Measurements from ENCODE around the gene CLK2.
A peak's percentile ranks its signal among the peaks of the same experiment; 100 is the strongest.
"Not testable (repeated sequence)": the region's sequence is repeated elsewhere in the genome, so short reads cannot be mapped to it uniquely, and the experiment has no call there.

Gene CLK2

DNA sequence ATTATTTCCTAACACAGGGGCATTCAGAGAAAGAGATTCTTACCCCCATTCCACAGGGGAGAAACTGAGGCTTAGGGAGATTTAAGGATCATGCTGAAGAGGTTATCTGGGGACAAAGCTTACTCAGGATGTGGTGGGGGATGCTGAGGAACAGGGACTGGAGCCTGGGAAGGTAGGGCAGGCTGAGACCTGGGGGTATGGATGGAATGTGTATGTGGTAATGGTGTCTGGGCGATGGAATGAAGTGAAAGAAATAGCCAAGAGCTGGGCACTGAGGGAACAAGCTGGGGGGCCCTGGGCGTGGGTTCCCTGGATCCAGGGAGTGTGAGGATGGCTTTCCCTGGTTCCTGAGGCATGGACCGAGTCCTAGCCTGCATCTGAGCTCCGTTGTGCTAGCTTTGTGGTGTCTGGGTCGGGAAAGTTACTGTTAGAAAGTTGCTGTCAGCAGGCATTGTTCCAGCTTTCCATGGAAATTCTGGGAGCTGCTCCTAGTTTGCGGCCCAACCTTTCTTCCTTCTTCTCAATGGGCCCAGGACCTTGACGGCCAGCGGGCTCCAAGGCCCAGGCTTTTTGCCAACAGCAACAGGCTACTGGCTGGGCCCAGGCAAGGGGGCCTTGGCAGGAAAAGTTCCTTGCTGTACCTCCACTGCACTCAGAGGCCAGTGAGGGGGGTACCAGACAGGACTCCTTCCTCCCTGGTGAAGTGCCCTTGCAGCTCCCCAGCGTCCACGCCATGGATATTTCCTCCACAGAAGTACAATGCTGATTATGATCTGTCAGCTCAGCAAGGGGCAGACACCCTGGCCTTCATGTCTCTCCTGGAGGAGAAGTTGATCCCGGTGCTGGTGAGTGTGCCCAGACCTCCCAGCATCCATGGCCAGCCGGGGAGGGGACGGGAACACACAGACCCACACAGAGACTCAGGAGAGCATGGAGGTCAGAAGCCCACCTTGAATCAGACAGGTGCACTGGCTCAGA, 41.0 kb downstream of the CLK2 start:
- Histone ChIP-seq H3K4me1 (ENCODE audit: control insufficient read depth, insufficient read depth, low read length) (peaks cover 15% of the 10 kb centered on the region), H3K36me3 (ENCODE audit: control insufficient read depth, insufficient read depth, low read length, severe bottlenecking) (peaks cover 14% of the 10 kb centered on the region), H3K9ac (ENCODE audit: low read length) (peak overlapping the region; percentile 42)
- H3K4me3 ChIP-seq (ENCODE audit: low read length); H3K27me3 ChIP-seq (replicated peaks; ENCODE audit: control insufficient read depth, insufficient read depth, low read length); H3K9me3 ChIP-seq (ENCODE audit: control insufficient read depth, low read length): not testable (repeated sequence)
- DNase-seq (ENCODE audit: low read depth), result peak; percentile 48

- H3K27me3 ChIP-seq (replicated peaks; ENCODE audit: control insufficient read depth, insufficient read depth, low read length); H3K36me3 ChIP-seq (ENCODE audit: control insufficient read depth, insufficient read depth, low read length, severe bottlenecking); H3K9me3 ChIP-seq (ENCODE audit: control insufficient read depth, low read length); DNase-seq (ENCODE audit: low read depth); H3K4me3 ChIP-seq (ENCODE audit: low read length): not testable (repeated sequence)
- peaks cover 22% of the 10 kb centered on the region for H3K4me1 ChIP-seq (ENCODE audit: control insufficient read depth, insufficient read depth, low read length)
- H3K9ac ChIP-seq (ENCODE audit: low read length), result peak overlapping the region; percentile 25
Measured at GRCh38 chr1:155231302-155231701, 42.0 kb downstream of the CLK2 start.

- Histone ChIP-seq H3K4me3 (ENCODE audit: low read length) (peak overlapping the region; percentile 92), H3K27me3 (replicated peaks; ENCODE audit: control insufficient read depth, insufficient read depth, low read length) (no peaks in the 10 kb centered on the region), H3K4me1 (ENCODE audit: control insufficient read depth, insufficient read depth, low read length) (peaks cover 48% of the 10 kb centered on the region), H3K36me3 (ENCODE audit: control insufficient read depth, insufficient read depth, low read length, severe bottlenecking) (no peaks in the 10 kb centered on the region), H3K9ac (ENCODE audit: low read length) (peak overlapping the region; percentile 95), H3K9me3 (ENCODE audit: control insufficient read depth, low read length) (no peaks in the 10 kb centered on the region)
- no peak for DNase-seq (ENCODE audit: low read depth)
Measured at GRCh38 chr1:155228096-155228427, 45.2 kb downstream of the CLK2 start.

GRCh38 chr1:155227261-155228095, 45.8 kb downstream of the CLK2 start:
- Histone ChIP-seq H3K9ac (ENCODE audit: low read length) (peak overlapping the region; percentile 95), H3K4me3 (ENCODE audit: low read length) (peak overlapping the region; percentile 92), H3K27me3 (replicated peaks; ENCODE audit: control insufficient read depth, insufficient read depth, low read length) (no peaks in the 10 kb centered on the region), H3K9me3 (ENCODE audit: control insufficient read depth, low read length) (no peaks in the 10 kb centered on the region), H3K36me3 (ENCODE audit: control insufficient read depth, insufficient read depth, low read length, severe bottlenecking) (no peaks in the 10 kb centered on the region), H3K4me1 (ENCODE audit: control insufficient read depth, insufficient read depth, low read length) (peaks cover 45% of the 10 kb centered on the region)
- DNase-seq (ENCODE audit: low read depth), result peak; percentile 100

GRCh38 chr1:155226910-155227260, 46.4 kb downstream of the CLK2 start:
- Histone ChIP-seq H3K9ac (ENCODE audit: low read length) (peak overlapping the region; percentile 95), H3K9me3 (ENCODE audit: control insufficient read depth, low read length) (no peaks in the 10 kb centered on the region), H3K4me1 (ENCODE audit: control insufficient read depth, insufficient read depth, low read length) (peaks cover 41% of the 10 kb centered on the region), H3K36me3 (ENCODE audit: control insufficient read depth, insufficient read depth, low read length, severe bottlenecking) (no peaks in the 10 kb centered on the region), H3K27me3 (replicated peaks; ENCODE audit: control insufficient read depth, insufficient read depth, low read length) (no peaks in the 10 kb centered on the region), H3K4me3 (ENCODE audit: low read length) (peak overlapping the region; percentile 92)
- peak; percentile 77 for DNase-seq (ENCODE audit: low read depth)

- H3K27me3 ChIP-seq (replicated peaks; ENCODE audit: control insufficient read depth, insufficient read depth, low read length), result no peaks in the 10 kb centered on the region
- H3K9me3 ChIP-seq (ENCODE audit: control insufficient read depth, low read length), result no peaks in the 10 kb centered on the region
- no peaks in the 10 kb centered on the region for H3K36me3 ChIP-seq (ENCODE audit: control insufficient read depth, insufficient read depth, low read length, severe bottlenecking)
- peak; percentile 86 for DNase-seq (ENCODE audit: low read depth)
- H3K9ac ChIP-seq (ENCODE audit: low read length), result peak overlapping the region; percentile 95
- H3K4me1 ChIP-seq (ENCODE audit: control insufficient read depth, insufficient read depth, low read length), result peaks cover 38% of the 10 kb centered on the region
- H3K4me3 ChIP-seq (ENCODE audit: low read length), result peak overlapping the region; percentile 92
Measured at GRCh38 chr1:155226188-155226909, 47.0 kb downstream of the CLK2 start.

GRCh38 chr1:155225404-155225759, 47.9 kb downstream of the CLK2 start:
- not testable (repeated sequence) for H3K27me3 ChIP-seq (replicated peaks; ENCODE audit: control insufficient read depth, insufficient read depth, low read length); H3K36me3 ChIP-seq (ENCODE audit: control insufficient read depth, insufficient read depth, low read length, severe bottlenecking); DNase-seq (ENCODE audit: low read depth); H3K9me3 ChIP-seq (ENCODE audit: control insufficient read depth, low read length)
- Histone ChIP-seq H3K9ac (ENCODE audit: low read length) (peak overlapping the region; percentile 95), H3K4me1 (ENCODE audit: control insufficient read depth, insufficient read depth, low read length) (peaks cover 38% of the 10 kb centered on the region), H3K4me3 (ENCODE audit: low read length) (peak overlapping the region; percentile 92)

GRCh38 chr1:155223047-155223446, 50.3 kb downstream of the CLK2 start:
- Histone ChIP-seq H3K27me3 (replicated peaks; ENCODE audit: control insufficient read depth, insufficient read depth, low read length) (no peaks in the 10 kb centered on the region), H3K9me3 (ENCODE audit: control insufficient read depth, low read length) (no peaks in the 10 kb centered on the region), H3K4me3 (ENCODE audit: low read length) (no peak overlapping the region), H3K36me3 (ENCODE audit: control insufficient read depth, insufficient read depth, low read length, severe bottlenecking) (no peaks in the 10 kb centered on the region), H3K9ac (ENCODE audit: low read length) (no peak overlapping the region), H3K4me1 (ENCODE audit: control insufficient read depth, insufficient read depth, low read length) (peaks cover 51% of the 10 kb centered on the region)
- DNase-seq (ENCODE audit: low read depth), result no peak

DNA sequence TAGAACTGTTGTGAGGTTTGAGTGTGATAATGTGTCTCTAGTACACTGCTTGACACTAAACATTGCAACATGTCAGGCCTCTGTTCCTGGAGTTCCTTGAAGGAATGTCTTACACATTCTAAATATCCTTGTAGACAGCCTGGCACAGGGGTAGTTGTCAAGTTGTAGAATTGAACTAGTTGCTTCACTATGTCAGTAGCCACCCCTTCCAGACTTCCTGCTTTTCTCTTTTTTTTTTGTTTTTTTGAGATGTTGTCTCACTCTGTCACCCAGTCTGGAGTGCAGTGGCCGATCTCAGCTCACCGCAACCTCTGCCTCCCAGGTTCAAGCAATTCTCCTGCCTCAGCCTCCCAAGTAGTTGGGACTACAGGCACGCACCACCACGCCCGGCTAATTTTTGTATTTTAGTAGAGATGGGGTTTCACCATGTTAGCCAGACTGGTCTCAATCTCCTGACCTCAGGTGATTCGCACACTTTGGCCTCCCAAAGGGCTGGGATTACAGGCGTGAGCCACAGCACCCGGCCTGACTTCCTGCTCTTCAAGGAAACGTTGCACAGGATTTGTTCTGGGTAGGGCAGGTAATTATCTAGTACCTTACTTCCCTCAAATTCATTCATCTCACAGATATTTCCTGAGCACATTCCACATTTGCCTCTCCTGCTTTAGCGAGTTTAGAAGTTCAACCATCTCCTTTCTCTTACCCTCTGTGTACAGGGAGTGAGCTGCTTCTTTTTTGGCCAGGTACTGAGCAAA, 52.9 kb downstream of the CLK2 start:
- H3K4me1 ChIP-seq (ENCODE audit: control insufficient read depth, insufficient read depth, low read length), result peaks cover 31% of the 10 kb centered on the region
- not testable (repeated sequence) for H3K36me3 ChIP-seq (ENCODE audit: control insufficient read depth, insufficient read depth, low read length, severe bottlenecking); H3K9ac ChIP-seq (ENCODE audit: low read length); H3K4me3 ChIP-seq (ENCODE audit: low read length); DNase-seq (ENCODE audit: low read depth); H3K27me3 ChIP-seq (replicated peaks; ENCODE audit: control insufficient read depth, insufficient read depth, low read length); H3K9me3 ChIP-seq (ENCODE audit: control insufficient read depth, low read length)

DNA sequence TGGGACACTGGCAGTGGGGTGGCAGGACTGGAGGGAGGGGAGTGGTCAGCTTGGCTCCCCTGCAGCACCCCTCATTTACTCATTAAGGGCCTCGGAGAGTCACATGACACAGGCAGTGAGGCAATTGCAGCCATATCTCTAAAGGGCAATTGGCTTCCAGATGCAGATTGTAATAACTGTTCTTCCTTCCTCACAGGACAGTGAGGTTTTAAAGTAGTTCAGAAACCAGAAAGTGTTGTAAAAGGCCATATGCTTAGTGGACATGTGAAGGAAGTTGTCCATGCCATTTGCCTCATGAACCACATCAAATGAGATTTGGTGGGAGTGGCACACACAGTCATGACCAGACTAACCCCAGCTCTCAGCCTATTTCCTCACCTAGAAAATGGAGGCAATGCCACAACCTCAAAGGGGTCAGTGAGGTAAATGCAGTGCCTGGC, 53.7 kb downstream of the CLK2 start:
- H3K4me1 ChIP-seq (ENCODE audit: control insufficient read depth, insufficient read depth, low read length), result peaks cover 23% of the 10 kb centered on the region
- no peak overlapping the region for H3K9ac ChIP-seq (ENCODE audit: low read length)
- H3K36me3 ChIP-seq (ENCODE audit: control insufficient read depth, insufficient read depth, low read length, severe bottlenecking), result no peaks in the 10 kb centered on the region
- H3K9me3 ChIP-seq (ENCODE audit: control insufficient read depth, low read length), result no peaks in the 10 kb centered on the region
- no peak for DNase-seq (ENCODE audit: low read depth)
- peak overlapping the region; percentile 25 for H3K4me3 ChIP-seq (ENCODE audit: low read length)
- no peaks in the 10 kb centered on the region for H3K27me3 ChIP-seq (replicated peaks; ENCODE audit: control insufficient read depth, insufficient read depth, low read length)

Data from adipocyte (in vitro differentiated cells).